IMR-90 (cell line): ENCODE data around the gene MYH1. TPM values are rescaled to one million over a fixed set of nuclear protein-coding genes. Genes with fewer than 3 reads are reported as not detected.

Experiments used
- ATAC-seq: fragments of 200-7000 bp; cut with Tn5 transposase; 2 replicates; pipeline ENCODE4 v1.9.1; 2020; ENCODE audit warnings: low read depth, mild to moderate bottlenecking, moderate library complexity
- BruUV-seq: library from RNA; stranded (reverse); fragments of 400-500 nt; replicated peaks from 2 replicates; lab custom pipeline; 2021; lab: Mats Ljungman, UMichigan
- CTCF ChIA-PET: fragments of 300-600 bp; formaldehyde crosslinking; extraction: SDS; loops from one replicate; lab custom pipeline; 2021; ENCODE audit warnings: antibody characterized with exemption; lab: Yijun Ruan, JAX
- POLR2A ChIA-PET: fragments of 300-600 bp; sonication (Branson Sonifier 250); formaldehyde crosslinking; loops from one replicate; lab custom pipeline; 2022; ENCODE audit warnings: antibody characterized with exemption; ENCODE audit not compliant: unreplicated experiment; lab: Charles Lee
- DNase-seq: peaks from one replicate; pipeline ENCODE4 v3.0.0; 2013
- H2AFZ ChIP-seq: replicated peaks from 2 replicates; pipeline ENCODE3; 2013; ENCODE audit warnings: low read length, mild to moderate bottlenecking; ENCODE audit not compliant: poor library complexity
- H2AK5ac ChIP-seq: 2 replicates; pipeline ENCODE4 v1.6.1; 2013; ENCODE audit warnings: low read depth, low read length, inconsistent platforms
- H2AK9ac ChIP-seq: replicated peaks from 2 replicates; pipeline ENCODE3; 2013; ENCODE audit warnings: mild to moderate bottlenecking, low read depth, low read length, moderate library complexity; ENCODE audit not compliant: poor library complexity
- H2BK120ac ChIP-seq: 2 replicates; pipeline ENCODE4 v1.6.1; 2013; ENCODE audit warnings: low read depth, low read length, inconsistent platforms
- H2BK15ac ChIP-seq: 3 replicates; pipeline ENCODE4 v1.6.1; 2013; ENCODE audit warnings: low read depth, low read length, inconsistent platforms
- H2BK20ac ChIP-seq: 2 replicates; pipeline ENCODE4 v1.6.1; 2013; ENCODE audit warnings: low read depth, mild to moderate bottlenecking, inconsistent platforms, low read length, moderate library complexity
- H2BK5ac ChIP-seq: 2 replicates; pipeline ENCODE4 v1.6.1; 2013; ENCODE audit warnings: mild to moderate bottlenecking, low read depth, low read length, inconsistent platforms; ENCODE audit not compliant: poor library complexity, severe bottlenecking
- H3K14ac ChIP-seq: replicated peaks from 2 replicates; pipeline ENCODE4 v1.6.1; 2013; ENCODE audit warnings: low read depth, low read length, inconsistent platforms
- H3K18ac ChIP-seq: 2 replicates; pipeline ENCODE4 v1.6.1; 2013; ENCODE audit warnings: low read depth, low read length, control low read depth
- H3K23ac ChIP-seq: 2 replicates; pipeline ENCODE4 v1.6.1; 2013; ENCODE audit warnings: low read depth, low read length, inconsistent platforms
- H3K27ac ChIP-seq: 2 replicates; pipeline ENCODE4 v1.5.1; 2013; ENCODE audit warnings: mild to moderate bottlenecking, control low read depth, low read length; ENCODE audit not compliant: insufficient read depth
- H3K27me3 ChIP-seq: 2 replicates; pipeline ENCODE4 v1.6.1; 2013; ENCODE audit warnings: low read length; ENCODE audit not compliant: control insufficient read depth, insufficient read depth
- H3K36me3 ChIP-seq: 2 replicates; pipeline ENCODE4 v1.6.1; 2013; ENCODE audit warnings: low read length, mixed read lengths; ENCODE audit not compliant: control insufficient read depth, insufficient read depth
- H3K4ac ChIP-seq: 2 replicates; pipeline ENCODE4 v1.6.1; 2013; ENCODE audit warnings: low read depth, low read length, inconsistent platforms
- H3K4me1 ChIP-seq: 2 replicates; pipeline ENCODE4 v1.6.1; 2013; ENCODE audit warnings: low read length, mixed read lengths; ENCODE audit not compliant: control insufficient read depth, insufficient read depth
- H3K4me2 ChIP-seq: 2 replicates; pipeline ENCODE4 v1.6.1; 2013; ENCODE audit warnings: low read depth, mild to moderate bottlenecking, control low read depth, low read length, moderate library complexity
- H3K4me3 ChIP-seq: 2 replicates; pipeline ENCODE4 v1.5.1; 2013; ENCODE audit warnings: low read depth, mild to moderate bottlenecking, control low read depth, low read length, moderate library complexity; ENCODE audit not compliant: insufficient read depth
- H3K56ac ChIP-seq: 2 replicates; pipeline ENCODE4 v1.6.1; 2013; ENCODE audit warnings: low read length, inconsistent platforms; ENCODE audit not compliant: insufficient read depth; ENCODE audit errors: extremely low read depth
- H3K79me1 ChIP-seq, 2 experiments: 2 replicates each; pipeline ENCODE4 v1.6.1; 2013; ENCODE audit warnings: low read length in 2 of 2, inconsistent platforms in 1 of 2, low read depth in 1 of 2
- H3K9ac ChIP-seq: 2 replicates; pipeline ENCODE4 v1.6.1; 2013; ENCODE audit warnings: low read depth, low read length, control low read depth
- H3K9me1 ChIP-seq: 2 replicates; pipeline ENCODE4 v1.6.1; 2013; ENCODE audit warnings: low read length, inconsistent platforms; ENCODE audit not compliant: insufficient read depth
- H3K9me3 ChIP-seq: 2 replicates; pipeline ENCODE4 v1.6.1; 2013; ENCODE audit warnings: low read length; ENCODE audit not compliant: control insufficient read depth, insufficient read depth
- H4K20me1 ChIP-seq: 2 replicates; pipeline ENCODE4 v1.6.1; 2013; ENCODE audit warnings: low read length, inconsistent platforms; ENCODE audit not compliant: insufficient read depth
- H4K5ac ChIP-seq: 2 replicates; pipeline ENCODE4 v1.6.1; 2013; ENCODE audit warnings: mild to moderate bottlenecking, low read depth, low read length, control low read depth
- H4K8ac ChIP-seq, 2 experiments: 2 replicates each; pipeline ENCODE4 v1.6.1; 2013; ENCODE audit warnings: low read depth in 2 of 2, low read length in 2 of 2, control low read depth in 1 of 2, inconsistent platforms in 1 of 2
- H4K91ac ChIP-seq: 2 replicates; pipeline ENCODE4 v1.6.1; 2013; ENCODE audit warnings: low read depth, low read length, inconsistent platforms; ENCODE audit not compliant: insufficient read depth
- BHLHE40 ChIP-seq: fragments of 150-350 bp; IDR thresholded peaks from 2 replicates; pipeline ENCODE4 v1.6.1; 2016; ENCODE audit warnings: mild to moderate bottlenecking, low read depth, low read length
- CEBPB ChIP-seq: IDR thresholded peaks from 2 replicates; pipeline ENCODE4 v1.6.1; 2012; ENCODE audit warnings: low read depth, low read length, improper control_type of control experiment
- CHD1 ChIP-seq: IDR thresholded peaks from 2 replicates; pipeline ENCODE4 v1.6.1; 2012; ENCODE audit warnings: low read depth, low read length, improper control_type of control experiment
- MAFK ChIP-seq: IDR thresholded peaks from 2 replicates; pipeline ENCODE4 v1.6.1; 2012; ENCODE audit warnings: low read depth, low read length, improper control_type of control experiment
- MAZ ChIP-seq: IDR thresholded peaks from 2 replicates; pipeline ENCODE4 v1.6.1; 2012; ENCODE audit warnings: low read depth, mild to moderate bottlenecking, low read length, improper control_type of control experiment, moderate library complexity, borderline replicate concordance
- NFE2L2 ChIP-seq: fragments of 150-350 bp; IDR thresholded peaks from 2 replicates; pipeline ENCODE4 v1.6.1; 2016; ENCODE audit warnings: low read depth, mild to moderate bottlenecking, low read length
- SMC3 ChIP-seq: fragments of 150-350 bp; IDR thresholded peaks from 2 replicates; pipeline ENCODE4 v1.6.1; 2016; ENCODE audit warnings: low read depth, mild to moderate bottlenecking, antibody characterized with exemption, low read length, moderate library complexity
- WGBS, 2 experiments: methylation state at CpG; one replicate each; pipeline versions ENCODE4 v1.1.5 to v1.1.7; 2013; ENCODE audit warnings: missing lambda C conversion rate in 2 of 2; ENCODE audit not compliant: insufficient read length in 1 of 2; ENCODE audit errors: extremely low coverage in 2 of 2; 5-methylcytosine and 5-hydroxymethylcytosine counted together
- dilution Hi-C: fragments of 300-500 bp; cut with HindIII; formaldehyde crosslinking; loops from one replicate; pipeline ENCODE4 v1.14.3; 2018; ENCODE audit warnings: low sequenced_read_pairs; ENCODE audit not compliant: unreplicated experiment
- in situ Hi-C: fragments of 300-500 bp; cut with MboI; formaldehyde crosslinking; loops from 3 replicates; pipeline ENCODE4 v1.14.3; 2019; ENCODE audit warnings: low sequenced_read_pairs, inconsistent platforms, mixed read lengths
- intact Hi-C: fragments of 100-400 bp; cut with micrococcal nuclease; formaldehyde crosslinking; loops from 2 replicates; pipeline ENCODE4 v1.10.0; 2022
- polyA plus RNA-seq, 3 experiments: library from polyadenylated mRNA; depleted of rRNA; stranded (reverse); fragments of >200 nt; gene quantifications; 2 replicates each; pipeline ENCODE4 v1.2.3, GENCODE V29; 2012; ENCODE audit warnings: low replicate concordance in 1 of 3
- total RNA-seq: library from RNA; depleted of rRNA; stranded (reverse); fragments of >200 nt; gene quantifications from 2 replicates; pipeline ENCODE4 v1.2.3, GENCODE V29; 2012
- TF ChIP-seq, protein P1 (sequence below): fragments of 150-350 bp; IDR thresholded peaks from 2 replicates; pipeline ENCODE4 v1.6.1; 2016; ENCODE audit warnings: low read depth, mild to moderate bottlenecking, low read length, moderate library complexity, borderline replicate concordance
- TF ChIP-seq, protein P2 (sequence below): conservative IDR thresholded peaks from 2 replicates; pipeline ENCODE4 v1.5.1; 2012; ENCODE audit warnings: mild to moderate bottlenecking, low read depth, low read length, improper control_type of control experiment

MYH1 gene
- total and polyA plus RNA-seq, 2 of the 4 experiments (the other 2 are of a cell fraction): not detected

DNA sequence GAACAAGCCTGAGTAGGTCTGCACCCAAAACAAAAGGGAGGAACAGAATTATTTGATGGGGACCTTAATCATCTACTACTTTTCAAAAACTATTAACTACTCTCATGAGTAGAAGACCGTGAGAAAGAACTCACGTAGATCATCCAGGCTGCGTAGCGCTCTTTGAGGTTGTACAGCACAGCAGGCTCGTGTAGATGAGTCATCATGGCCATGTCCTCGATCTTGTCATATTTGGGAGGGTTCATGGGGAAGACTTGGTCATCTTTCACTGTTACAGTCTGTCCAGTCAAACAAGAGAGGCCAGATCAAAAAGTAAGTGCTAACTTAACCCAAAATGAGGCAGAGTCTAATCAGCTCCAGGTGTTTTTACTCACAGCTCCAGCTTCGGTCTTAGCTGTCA, 2.3 kb downstream of the MYH1 start:
- no peak overlapping the region for H2AK9ac ChIP-seq
- CTCF ChIA-PET: no interaction called here
- H2BK15ac ChIP-seq: no peak overlapping the region
- H2BK20ac ChIP-seq: no peak overlapping the region
- H4K8ac ChIP-seq: no peak overlapping the region
- no peak overlapping the region for H3K56ac ChIP-seq
- no peak overlapping the region for H3K9ac ChIP-seq
- BruUV-seq: no TSS peak
- H3K18ac ChIP-seq: no peak overlapping the region
- H3K9me1 ChIP-seq: no peaks in the 10 kb centered on the region
- dilution Hi-C loops: no loop called here
- no peak for DNase-seq
- TF ChIP-seq, protein P1, sequence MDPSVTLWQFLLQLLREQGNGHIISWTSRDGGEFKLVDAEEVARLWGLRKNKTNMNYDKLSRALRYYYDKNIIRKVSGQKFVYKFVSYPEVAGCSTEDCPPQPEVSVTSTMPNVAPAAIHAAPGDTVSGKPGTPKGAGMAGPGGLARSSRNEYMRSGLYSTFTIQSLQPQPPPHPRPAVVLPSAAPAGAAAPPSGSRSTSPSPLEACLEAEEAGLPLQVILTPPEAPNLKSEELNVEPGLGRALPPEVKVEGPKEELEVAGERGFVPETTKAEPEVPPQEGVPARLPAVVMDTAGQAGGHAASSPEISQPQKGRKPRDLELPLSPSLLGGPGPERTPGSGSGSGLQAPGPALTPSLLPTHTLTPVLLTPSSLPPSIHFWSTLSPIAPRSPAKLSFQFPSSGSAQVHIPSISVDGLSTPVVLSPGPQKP: no peak
- TF ChIP-seq MAZ (no peak), SMC3 (no peak), NFE2L2 (no peak), CEBPB (no peak), BHLHE40 (no peak), CHD1 (no peak), MAFK (no peak)
- TF ChIP-seq, protein P2, sequence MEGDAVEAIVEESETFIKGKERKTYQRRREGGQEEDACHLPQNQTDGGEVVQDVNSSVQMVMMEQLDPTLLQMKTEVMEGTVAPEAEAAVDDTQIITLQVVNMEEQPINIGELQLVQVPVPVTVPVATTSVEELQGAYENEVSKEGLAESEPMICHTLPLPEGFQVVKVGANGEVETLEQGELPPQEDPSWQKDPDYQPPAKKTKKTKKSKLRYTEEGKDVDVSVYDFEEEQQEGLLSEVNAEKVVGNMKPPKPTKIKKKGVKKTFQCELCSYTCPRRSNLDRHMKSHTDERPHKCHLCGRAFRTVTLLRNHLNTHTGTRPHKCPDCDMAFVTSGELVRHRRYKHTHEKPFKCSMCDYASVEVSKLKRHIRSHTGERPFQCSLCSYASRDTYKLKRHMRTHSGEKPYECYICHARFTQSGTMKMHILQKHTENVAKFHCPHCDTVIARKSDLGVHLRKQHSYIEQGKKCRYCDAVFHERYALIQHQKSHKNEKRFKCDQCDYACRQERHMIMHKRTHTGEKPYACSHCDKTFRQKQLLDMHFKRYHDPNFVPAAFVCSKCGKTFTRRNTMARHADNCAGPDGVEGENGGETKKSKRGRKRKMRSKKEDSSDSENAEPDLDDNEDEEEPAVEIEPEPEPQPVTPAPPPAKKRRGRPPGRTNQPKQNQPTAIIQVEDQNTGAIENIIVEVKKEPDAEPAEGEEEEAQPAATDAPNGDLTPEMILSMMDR: no peak
- no peak for ATAC-seq
- H3K36me3 ChIP-seq: no peaks in the 10 kb centered on the region
- no peak overlapping the region for H4K5ac ChIP-seq
- no peak overlapping the region for H2AFZ ChIP-seq
- H2AK5ac ChIP-seq: no peak overlapping the region
- no peak overlapping the region for H3K23ac ChIP-seq
- 33% methylated on average over 1 of the region's 7 CpGs; no CpG with 5 or more reads in 1 of the 2 experiments for WGBS, 2 experiments
- POLR2A ChIA-PET: no interaction called here
- no peak overlapping the region for H3K4me3 ChIP-seq
- H4K91ac ChIP-seq: no peak overlapping the region
- H3K27ac ChIP-seq: no peak overlapping the region
- H3K27me3 ChIP-seq: no peaks in the 10 kb centered on the region
- no peaks in the 10 kb centered on the region for H3K9me3 ChIP-seq
- no peaks in the 10 kb centered on the region for H4K20me1 ChIP-seq
- no peak overlapping the region for H2BK120ac ChIP-seq
- no peak overlapping the region for H3K14ac ChIP-seq
- no peaks in the 10 kb centered on the region for H3K79me1 ChIP-seq
- H3K4me2 ChIP-seq: no peak overlapping the region
- intact Hi-C loops: no loop called here
- H2BK5ac ChIP-seq: no peak overlapping the region
- in situ Hi-C loops: no loop called here
- H3K4ac ChIP-seq: no peak overlapping the region
- H3K4me1 ChIP-seq: no peaks in the 10 kb centered on the region
